ENCODE results near the gene FRYL.
"Not testable (repeated sequence)": the region's sequence is repeated elsewhere in the genome, so short reads cannot be mapped to it uniquely, and the experiment has no call there.

FRYL gene

GRCh38 chr4:48787056-48787455, 7.0 kb upstream of the FRYL start:
- FAIRE-seq (no peak), DNase-seq (ENCODE audit: extremely low spot score, insufficient read length, low read depth) (no peak)

- no peak for FAIRE-seq
- DNase-seq (ENCODE audit: extremely low spot score, insufficient read length, low read depth): no peak
Observed at GRCh38 chr4:48786549-48786948, 6.5 kb upstream of the FRYL start.

GRCh38 chr4:48785302-48785701, 5.2 kb upstream of the FRYL start:
- no peak for FAIRE-seq

GRCh38 chr4:48781968-48782367, 1.9 kb upstream of the FRYL start:
- no peak for FAIRE-seq
- DNase-seq (ENCODE audit: extremely low spot score, insufficient read length, low read depth): no peak

More at GRCh38 chr4:48785302-48785701, 5.2 kb upstream of the FRYL start:
- DNase-seq (ENCODE audit: extremely low spot score, insufficient read length, low read depth): no peak

GRCh38 chr4:48780865-48781214, 761 bp upstream of the FRYL start:
- no peak for DNase-seq (ENCODE audit: extremely low spot score, insufficient read length, low read depth)
- FAIRE-seq: no peak

- FAIRE-seq: peak; percentile 61
- DNase-seq (ENCODE audit: extremely low spot score, insufficient read length, low read depth): peak; percentile 35
Observed at GRCh38 chr4:48779095-48779997, 733 bp downstream of the FRYL start.

GRCh38 chr4:48778431-48779094, 1.5 kb downstream of the FRYL start:
- DNase-seq (ENCODE audit: extremely low spot score, insufficient read length, low read depth) (no peak), FAIRE-seq (no peak)

- FAIRE-seq (no peak), DNase-seq (ENCODE audit: extremely low spot score, insufficient read length, low read depth) (no peak)
Observed at GRCh38 chr4:48777739-48778138, 2.3 kb downstream of the FRYL start.

- DNase-seq (ENCODE audit: extremely low spot score, insufficient read length, low read depth): no peak
- FAIRE-seq: peak; percentile 77
Observed at GRCh38 chr4:48774760-48775710, 5.0 kb downstream of the FRYL start.

- DNase-seq (ENCODE audit: extremely low spot score, insufficient read length, low read depth) (no peak), FAIRE-seq (no peak)
Observed at GRCh38 chr4:48772556-48772955, 7.5 kb downstream of the FRYL start.

- DNase-seq (ENCODE audit: extremely low spot score, insufficient read length, low read depth) (no peak), FAIRE-seq (peak; percentile 35)
Observed at GRCh38 chr4:48767055-48767929, 12.8 kb downstream of the FRYL start.

- no peak for DNase-seq (ENCODE audit: extremely low spot score, insufficient read length, low read depth)
Observed at GRCh38 chr4:48766131-48766792, 13.8 kb downstream of the FRYL start.

GRCh38 chr4:48762408-48762807, 17.7 kb downstream of the FRYL start:
- DNase-seq (ENCODE audit: extremely low spot score, insufficient read length, low read depth) (no peak), FAIRE-seq (no peak)

More at GRCh38 chr4:48766131-48766792, 13.8 kb downstream of the FRYL start:
- FAIRE-seq: peak; percentile 45

- no peak for DNase-seq (ENCODE audit: extremely low spot score, insufficient read length, low read depth)
- FAIRE-seq: no peak
Observed at GRCh38 chr4:48761286-48761685, 18.8 kb downstream of the FRYL start.

GRCh38 chr4:48758703-48759102, 21.4 kb downstream of the FRYL start:
- not testable (repeated sequence) for FAIRE-seq; DNase-seq (ENCODE audit: extremely low spot score, insufficient read length, low read depth)

GRCh38 chr4:48756689-48757220, 23.3 kb downstream of the FRYL start:
- DNase-seq (ENCODE audit: extremely low spot score, insufficient read length, low read depth) (no peak), FAIRE-seq (no peak)

- FAIRE-seq: no peak
- DNase-seq (ENCODE audit: extremely low spot score, insufficient read length, low read depth): no peak
Observed at GRCh38 chr4:48755281-48755680, 24.8 kb downstream of the FRYL start.

GRCh38 chr4:48753159-48753558, 26.9 kb downstream of the FRYL start:
- FAIRE-seq (no peak), DNase-seq (ENCODE audit: extremely low spot score, insufficient read length, low read depth) (no peak)

GRCh38 chr4:48752726-48753125, 27.4 kb downstream of the FRYL start:
- FAIRE-seq (no peak), DNase-seq (ENCODE audit: extremely low spot score, insufficient read length, low read depth) (no peak)

All from GM18507 (cell line).